WERI-Rb-1 (cell line): ENCODE results near the gene RAB28.

Experiments used
- DNase-seq: peaks from one replicate; pipeline ENCODE4 v3.0.0-alpha.2; 2020
- H3K27ac ChIP-seq: fragments of 250-450 bp; sonication (Bioruptor Pico); 2 replicates; pipeline ENCODE4 v1.5.1; 2020; ENCODE audit warnings: mild to moderate bottlenecking, moderate library complexity
- H3K27me3 ChIP-seq: fragments of 250-450 bp; sonication (Bioruptor Pico); 2 replicates; pipeline ENCODE4 v1.5.1; 2021; ENCODE audit warnings: mild to moderate bottlenecking, low read depth, moderate library complexity; ENCODE audit not compliant: insufficient read depth, severe bottlenecking
- H3K36me3 ChIP-seq: fragments of 250-450 bp; sonication (Bioruptor Pico); 2 replicates; pipeline ENCODE4 v1.5.1; 2020; ENCODE audit warnings: mild to moderate bottlenecking, moderate library complexity
- H3K4me3 ChIP-seq: 2 replicates; pipeline ENCODE4 v1.5.1; 2011; ENCODE audit warnings: low read depth, mild to moderate bottlenecking, control low read depth, low read length
- H3K9me3 ChIP-seq: fragments of 250-450 bp; sonication (Bioruptor Pico); 2 replicates; pipeline ENCODE4 v1.5.1; 2021; ENCODE audit warnings: mild to moderate bottlenecking, moderate library complexity; ENCODE audit not compliant: severe bottlenecking
- CTCF ChIP-seq: IDR thresholded peaks from 2 replicates; pipeline ENCODE4 v1.5.1; 2011; ENCODE audit warnings: low read depth, mild to moderate bottlenecking, control low read depth, inconsistent platforms, low read length

Gene RAB28

GRCh38 chr4:13471400-13471799 is 12.7 kb downstream of the RAB28 start:
- DNase-seq = no peak
- Histone ChIP-seq H3K27ac (no peak overlapping the region), H3K36me3 (peaks cover 7% of the 10 kb centered on the region), H3K4me3 (no peak overlapping the region), H3K27me3 (no peaks in the 10 kb centered on the region), H3K9me3 (no peaks in the 10 kb centered on the region)
- no peak for TF ChIP-seq CTCF

- DNase-seq = no peak
- H3K27me3 ChIP-seq = no peaks in the 10 kb centered on the region
- H3K36me3 ChIP-seq = peaks cover 7% of the 10 kb centered on the region
- TF ChIP-seq CTCF = no peak
- H3K4me3 ChIP-seq = no peak overlapping the region
- no peaks in the 10 kb centered on the region for H3K9me3 ChIP-seq
- H3K27ac ChIP-seq = no peak overlapping the region
These were observed 13.8 kb downstream of the RAB28 start for GRCh38 chr4:13470379-13470778.

GRCh38 chr4:13464973-13465372 is 19.2 kb downstream of the RAB28 start:
- no peaks in the 10 kb centered on the region for H3K9me3 ChIP-seq
- H3K4me3 ChIP-seq = no peak overlapping the region
- H3K27ac ChIP-seq = no peak overlapping the region
- no peak for TF ChIP-seq CTCF
- no peaks in the 10 kb centered on the region; the same call in 1 of the 2 replicates for H3K36me3 ChIP-seq
- DNase-seq = no peak
- H3K27me3 ChIP-seq = no peaks in the 10 kb centered on the region

- H3K9me3 ChIP-seq = no peaks in the 10 kb centered on the region
- H3K4me3 ChIP-seq = no peak overlapping the region
- no peak for TF ChIP-seq CTCF
- DNase-seq = no peak
- H3K27me3 ChIP-seq = no peaks in the 10 kb centered on the region
- H3K36me3 ChIP-seq = no peaks in the 10 kb centered on the region; the same call in 1 of the 2 replicates
- H3K27ac ChIP-seq = no peak overlapping the region
These were observed 19.6 kb downstream of the RAB28 start for GRCh38 chr4:13464543-13464942.

GRCh38 chr4:13461191-13461905 is 22.8 kb downstream of the RAB28 start:
- Histone ChIP-seq H3K4me3 (no peak overlapping the region), H3K36me3 (no peaks in the 10 kb centered on the region; the same call in 1 of the 2 replicates), H3K27ac (no peak overlapping the region), H3K27me3 (no peaks in the 10 kb centered on the region), H3K9me3 (no peaks in the 10 kb centered on the region)
- DNase-seq = no peak
- TF ChIP-seq CTCF = no peak

GRCh38 chr4:13455411-13455810 is 28.7 kb downstream of the RAB28 start:
- no peak overlapping the region for H3K4me3 ChIP-seq
- no peaks in the 10 kb centered on the region for H3K27me3 ChIP-seq
- no peak overlapping the region for H3K27ac ChIP-seq
- peaks cover 2% of the 10 kb centered on the region for H3K9me3 ChIP-seq
- no peak for TF ChIP-seq CTCF
- peaks cover 11% of the 10 kb centered on the region for H3K36me3 ChIP-seq
- no peak for DNase-seq
